HG03460 (cell line): ENCODE results near the gene CHAF1A.

ENCODE experiments used
- ATAC-seq: cut with Tn5 transposase; IDR thresholded peaks from one replicate; pipeline ENCODE4 v1.9.1; 2021; ENCODE audit not compliant: unreplicated experiment

The CHAF1A gene

GRCh38 chr19:4365791-4366665 lies 36.4 kb upstream of the CHAF1A start:
- ATAC-seq, result no peak

- ATAC-seq, result no peak
Observed at GRCh38 chr19:4366666-4367335, 35.6 kb upstream of the CHAF1A start.

GRCh38 chr19:4367336-4367723 lies 35.1 kb upstream of the CHAF1A start:
- no peak for ATAC-seq

- ATAC-seq, result no peak
Observed at GRCh38 chr19:4367781-4368127, 34.7 kb upstream of the CHAF1A start.

- ATAC-seq, result no peak
Observed at GRCh38 chr19:4368128-4368820, 34.2 kb upstream of the CHAF1A start.

GRCh38 chr19:4369109-4369887 lies 33.1 kb upstream of the CHAF1A start:
- peak; percentile 41 for ATAC-seq

- peak; percentile 31 for ATAC-seq
Observed at GRCh38 chr19:4369888-4370260, 32.6 kb upstream of the CHAF1A start.

DNA sequence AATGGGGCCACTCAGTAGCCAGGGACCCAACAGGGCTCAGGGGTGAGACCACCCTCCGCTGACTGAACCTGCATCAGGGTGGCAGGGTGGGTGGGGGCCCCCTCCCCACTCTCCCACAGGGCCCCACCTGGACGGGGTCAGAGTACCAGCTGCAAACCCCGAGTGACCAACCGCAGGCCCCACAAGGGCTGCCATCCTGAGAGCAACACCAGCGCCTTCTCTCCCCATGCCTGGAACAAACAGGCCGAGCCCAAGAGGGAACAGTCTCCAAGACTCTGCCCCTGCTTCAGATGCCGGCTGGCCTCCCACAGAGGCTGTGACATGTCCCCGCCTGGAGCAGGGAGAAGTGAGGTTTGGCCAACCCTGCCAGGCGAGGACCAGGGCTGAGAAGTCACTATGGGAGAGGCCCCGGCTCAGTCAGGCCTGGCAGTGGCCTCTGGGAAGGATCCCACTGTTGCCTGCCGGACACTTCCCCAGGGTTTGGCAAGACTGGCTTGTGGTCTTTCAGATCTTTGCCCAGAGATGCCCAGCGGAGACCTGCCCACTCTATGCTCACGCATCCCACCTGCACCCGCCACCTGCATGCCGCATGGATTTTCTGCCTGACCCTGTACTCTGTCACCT lies 31.9 kb upstream of the CHAF1A start:
- no peak for ATAC-seq

- no peak for ATAC-seq
Observed at GRCh38 chr19:4371247-4372164, 30.9 kb upstream of the CHAF1A start.

GRCh38 chr19:4372165-4373012 lies 30.1 kb upstream of the CHAF1A start:
- ATAC-seq, result no peak

DNA sequence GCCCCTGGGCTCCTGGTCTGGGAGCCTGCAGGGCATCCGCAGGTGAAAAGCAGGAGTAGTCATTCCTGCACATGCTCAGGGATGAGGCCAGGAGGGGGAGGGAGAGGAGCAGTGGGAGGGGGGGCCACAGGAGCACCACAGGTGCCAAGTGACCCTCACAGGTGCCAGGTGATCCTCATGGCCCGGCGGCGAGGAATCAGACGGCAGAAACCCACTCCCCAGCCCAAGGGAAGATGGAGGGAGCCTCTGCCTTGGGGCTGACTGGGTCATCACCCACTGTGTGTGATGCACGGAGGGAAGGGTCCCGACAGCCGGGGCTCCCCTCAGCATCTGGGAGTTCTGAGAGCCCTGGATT lies 29.4 kb upstream of the CHAF1A start:
- no peak for ATAC-seq

DNA sequence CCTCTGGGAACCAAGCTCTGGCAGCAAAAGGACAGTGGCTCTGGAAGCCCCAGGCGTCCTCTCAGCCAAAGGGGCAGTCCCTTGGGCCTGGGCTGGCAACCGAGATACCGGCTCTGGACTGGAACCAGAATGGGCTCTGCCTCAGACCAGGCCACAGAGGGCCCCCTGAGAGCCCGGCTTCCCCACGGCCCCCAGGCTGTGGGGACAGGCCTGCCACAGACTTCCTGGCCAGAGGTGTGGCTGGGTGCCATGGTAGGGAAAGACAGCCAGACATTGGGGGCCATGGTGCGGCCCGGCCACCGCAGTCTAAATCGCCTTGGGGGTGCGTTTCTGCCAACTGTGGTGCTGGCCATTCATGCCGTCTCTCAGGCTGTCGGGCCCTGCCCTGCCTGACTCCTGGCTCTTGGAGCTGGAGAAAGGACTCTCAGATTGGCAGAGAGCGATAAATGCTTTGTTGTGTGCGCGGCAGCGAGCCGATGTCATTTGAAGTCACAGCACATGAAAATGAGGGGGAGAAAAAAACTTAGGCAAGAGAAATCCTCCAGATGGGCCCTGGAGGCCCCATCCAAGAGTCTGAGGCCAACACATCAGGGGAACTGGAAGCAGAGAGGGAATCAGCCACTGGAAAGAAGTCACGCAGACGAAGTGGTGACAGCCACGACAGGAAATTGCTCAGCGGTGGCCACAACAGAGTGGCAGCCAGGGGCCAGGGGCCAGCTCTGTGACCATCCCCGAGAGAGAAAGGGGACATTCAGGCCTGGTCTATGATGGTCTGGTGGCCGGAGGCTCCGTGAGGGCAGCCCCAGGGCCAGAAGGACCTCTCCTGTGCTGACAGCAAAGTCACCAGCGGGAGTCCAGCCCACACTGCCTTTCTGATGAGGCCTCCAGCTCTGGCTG lies 28.6 kb upstream of the CHAF1A start:
- ATAC-seq, result no peak

DNA sequence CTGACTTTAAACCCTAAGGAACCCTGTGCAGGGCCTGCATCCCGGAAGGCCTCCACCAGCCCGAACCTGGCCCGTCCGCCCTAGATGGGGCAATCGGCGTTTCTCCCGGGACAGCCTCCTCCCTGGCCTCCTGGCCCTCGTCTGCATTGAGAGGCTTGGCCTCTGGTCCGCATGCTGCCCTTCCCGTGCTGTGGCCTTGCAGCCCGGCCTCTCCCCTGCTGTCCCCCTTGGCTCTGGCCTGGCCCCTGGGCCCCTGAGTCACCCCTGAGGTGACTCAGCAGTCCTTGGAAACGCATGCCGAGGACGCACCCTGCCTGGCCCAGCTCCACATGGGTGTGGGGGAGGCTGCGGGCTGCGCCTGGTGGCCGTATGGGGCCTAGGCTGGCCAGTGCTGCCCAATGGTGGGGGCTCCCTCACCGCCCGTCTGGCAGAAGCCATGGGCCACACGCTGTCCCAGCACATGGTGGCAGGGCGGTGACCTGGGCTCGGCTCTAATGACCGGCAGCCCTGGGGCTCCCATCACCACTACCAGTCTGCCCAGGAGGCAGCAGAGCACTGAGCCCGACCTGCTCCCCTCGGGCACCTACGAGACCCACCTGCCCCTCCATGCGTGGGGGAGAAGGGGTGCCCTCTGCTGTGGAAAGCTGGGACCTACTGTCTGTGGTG lies 27.8 kb upstream of the CHAF1A start:
- no peak for ATAC-seq

DNA sequence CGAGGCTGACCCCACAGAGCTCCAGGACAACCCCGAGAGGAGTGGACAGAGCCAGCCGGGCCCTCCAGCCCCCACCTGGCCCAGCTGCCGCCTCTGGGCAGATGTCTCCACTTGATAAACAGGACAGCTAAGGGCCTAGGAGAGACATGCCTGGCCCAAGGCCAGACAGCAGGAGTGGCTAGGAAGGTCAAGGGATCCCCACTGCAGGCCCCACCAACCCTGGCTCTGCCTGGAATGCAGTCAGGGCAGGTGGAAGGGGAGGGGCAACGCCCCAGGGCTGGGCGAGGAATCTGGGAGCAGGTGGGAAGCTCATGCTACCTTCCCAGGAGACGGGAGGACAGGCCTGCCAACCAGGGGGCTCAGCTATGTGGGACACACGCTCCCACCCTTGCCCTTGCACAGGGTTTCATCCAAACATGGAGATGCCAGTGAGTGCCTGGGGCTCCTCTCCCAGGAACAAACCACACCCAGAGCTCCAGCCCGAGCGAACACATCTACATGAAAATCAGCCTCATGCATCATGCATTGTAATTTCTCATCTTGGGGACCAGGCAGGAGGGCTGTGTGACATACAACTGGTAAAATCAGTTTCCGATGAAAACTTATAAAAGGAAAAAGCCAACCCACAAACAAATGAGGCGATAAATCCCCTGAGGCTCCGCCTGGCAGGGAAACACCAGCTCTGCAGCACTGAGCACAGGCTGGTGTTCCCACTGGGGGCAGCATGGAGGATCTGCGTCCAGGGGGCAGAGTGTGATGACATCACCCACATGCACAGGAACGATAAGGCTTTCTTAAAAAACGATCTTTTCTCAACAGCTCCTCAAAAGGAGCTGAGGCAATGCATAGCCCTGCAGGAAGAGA lies 27.0 kb upstream of the CHAF1A start:
- ATAC-seq, result no peak

DNA sequence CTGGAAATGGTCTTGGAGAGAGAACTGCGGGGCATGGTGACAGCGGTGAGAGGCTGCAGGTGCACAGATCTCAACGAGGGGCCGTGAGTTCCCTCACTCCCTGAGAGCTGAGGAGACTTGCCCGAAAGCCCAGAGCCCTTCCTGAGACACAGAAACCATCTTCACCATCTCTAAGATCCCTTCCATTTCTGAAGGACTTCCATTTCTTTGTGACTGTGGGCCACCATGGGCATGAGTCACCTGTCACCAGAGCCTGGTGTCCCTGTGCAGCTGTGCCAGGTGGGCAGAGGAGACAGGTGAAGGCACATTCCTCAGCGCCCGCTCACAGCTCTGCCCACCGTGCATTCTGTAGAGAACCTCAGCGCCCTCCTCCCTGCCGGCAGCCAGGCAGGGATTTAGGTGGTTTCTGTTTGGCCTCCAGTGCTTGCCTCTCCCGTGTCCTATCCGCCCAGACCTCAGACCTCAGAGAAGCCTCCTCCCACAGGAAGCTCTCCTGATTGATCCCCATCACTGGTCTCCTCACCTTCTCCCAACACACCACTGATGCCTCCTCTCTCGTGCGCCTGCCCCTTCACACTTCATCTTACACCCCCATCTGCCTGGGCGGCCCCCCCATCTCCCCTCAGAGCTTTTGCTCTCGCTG lies 26.3 kb upstream of the CHAF1A start:
- ATAC-seq, result no peak

DNA sequence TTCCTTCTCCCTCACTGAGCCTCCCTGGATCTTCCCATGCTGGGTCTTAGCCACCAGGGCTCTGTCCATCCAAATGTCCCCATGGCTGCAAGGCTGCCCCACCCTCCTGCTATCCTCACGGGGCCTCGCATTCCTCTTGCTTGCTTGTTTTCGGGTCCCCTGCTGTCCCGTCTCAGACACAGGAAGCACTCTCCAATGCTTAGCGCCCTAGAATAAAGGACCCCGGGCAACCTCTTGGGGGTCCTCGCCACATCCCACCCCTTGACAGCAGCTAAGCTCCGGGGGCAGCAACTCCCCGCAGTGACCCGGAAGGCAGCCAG lies 25.8 kb upstream of the CHAF1A start:
- ATAC-seq, result no peak
